HG02571 (cell line): ENCODE measurements around the gene OR1S1.
"Not testable (repeated sequence)": the region's sequence is repeated elsewhere in the genome, so short reads cannot be mapped to it uniquely, and the experiment has no call there.

ENCODE experiments used
- ATAC-seq: cut with Tn5 transposase; IDR thresholded peaks from one replicate; pipeline ENCODE4 v1.9.1; 2021; ENCODE audit warnings: mild to moderate bottlenecking, moderate library complexity; ENCODE audit not compliant: unreplicated experiment

OR1S1 gene

GRCh38 chr11:58212420-58212819 lies at the start of gene OR1S1:
Gene OR1S1 (plus strand): TSS chr11:58212720.
- not testable (repeated sequence) for ATAC-seq

GRCh38 chr11:58164389-58164788 lies 48.1 kb upstream of the OR1S1 start:
- ATAC-seq: no peak

GRCh38 chr11:58164990-58165389 lies 47.5 kb upstream of the OR1S1 start:
- no peak for ATAC-seq

- ATAC-seq: no peak
These were observed 46.9 kb upstream of the OR1S1 start for GRCh38 chr11:58165504-58166106.

GRCh38 chr11:58177409-58178054 lies 35.0 kb upstream of the OR1S1 start:
- ATAC-seq: no peak

- ATAC-seq: no peak
These were observed 34.1 kb upstream of the OR1S1 start for GRCh38 chr11:58178444-58178843.

GRCh38 chr11:58179648-58180047 lies 32.9 kb upstream of the OR1S1 start:
- ATAC-seq: no peak

GRCh38 chr11:58186938-58187337 lies 25.6 kb upstream of the OR1S1 start:
- ATAC-seq: no peak

- ATAC-seq: no peak
These were observed 23.8 kb upstream of the OR1S1 start, which contains the start of gene OR9Q2 for GRCh38 chr11:58188770-58189169. Gene OR9Q2 (plus strand): TSS chr11:58189070. CDS start chr11:58190491, 1,421 bp downstream.

GRCh38 chr11:58192229-58192628 lies 20.3 kb upstream of the OR1S1 start:
- ATAC-seq: no peak

GRCh38 chr11:58193391-58193790 lies 19.1 kb upstream of the OR1S1 start:
- no peak for ATAC-seq

GRCh38 chr11:58195939-58196338 lies 16.6 kb upstream of the OR1S1 start:
- ATAC-seq: no peak

- ATAC-seq: no peak
These were observed 13.2 kb upstream of the OR1S1 start for GRCh38 chr11:58199271-58199670.

- no peak for ATAC-seq
These were observed 8.5 kb upstream of the OR1S1 start, which contains the start of gene OR1S2 for GRCh38 chr11:58204042-58204441. Gene OR1S2 (minus strand): TSS chr11:58204142. CDS start chr11:58204142, 0 bp downstream.

- ATAC-seq: no peak
These were observed 4.0 kb downstream of the OR1S1 start for GRCh38 chr11:58216476-58216875.

- no peak for ATAC-seq
These were observed 10.2 kb downstream of the OR1S1 start for GRCh38 chr11:58222721-58223120.

- ATAC-seq: no peak
These were observed 15.6 kb downstream of the OR1S1 start for GRCh38 chr11:58227956-58228615.

- no peak for ATAC-seq
These were observed 31.4 kb downstream of the OR1S1 start for GRCh38 chr11:58243954-58244353.

GRCh38 chr11:58254936-58255335 lies 42.4 kb downstream of the OR1S1 start:
- no peak for ATAC-seq

- no peak for ATAC-seq
These were observed 47.5 kb downstream of the OR1S1 start for GRCh38 chr11:58259983-58260382.
